Measurements from ENCODE around the gene B3GLCT.

B3GLCT gene

DNA sequence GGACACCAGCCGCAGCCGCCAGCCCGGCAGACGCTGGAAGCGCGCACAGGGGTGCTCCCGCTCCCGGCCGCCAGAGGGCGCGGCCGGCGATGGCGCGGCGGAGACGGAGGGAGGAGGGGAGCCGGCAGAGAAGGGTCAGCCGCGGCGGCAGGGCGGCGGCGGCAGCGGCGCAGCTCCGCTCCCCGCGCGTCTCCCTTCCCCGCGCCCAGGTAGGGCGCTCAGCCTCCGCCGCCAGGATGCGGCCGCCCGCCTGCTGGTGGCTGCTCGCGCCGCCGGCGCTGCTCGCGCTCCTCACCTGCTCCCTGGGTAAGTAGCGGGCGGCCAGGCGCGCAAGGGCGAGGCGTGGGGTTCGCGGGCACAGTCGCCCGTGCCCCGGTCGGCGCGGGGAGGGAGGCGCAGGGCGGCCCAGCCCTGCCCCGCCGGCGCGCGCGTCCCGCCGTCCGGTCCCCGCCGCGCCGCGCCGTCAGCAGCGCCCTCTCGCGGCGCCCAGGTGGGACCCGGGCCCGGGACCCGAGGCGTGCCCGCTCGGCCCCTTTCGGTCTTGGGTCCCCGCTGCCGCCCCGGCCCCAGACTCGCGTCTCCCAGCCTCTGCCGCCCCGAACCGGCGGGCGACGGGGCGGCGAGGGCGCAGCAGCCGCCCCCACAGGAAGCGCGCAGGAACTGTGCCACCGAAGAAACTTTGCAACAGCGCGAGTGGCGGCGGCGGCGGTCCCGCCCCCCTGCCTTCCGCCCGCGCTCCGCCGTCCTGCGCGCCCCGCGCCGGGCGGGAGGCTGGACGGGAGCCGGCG is at the start of gene B3GLCT:
TSS of gene B3GLCT (plus strand) at position 127 of the 788 bp plus-strand sequence. CDS start at position 237, 110 bp downstream.
- TF ChIP-seq, protein P1, sequence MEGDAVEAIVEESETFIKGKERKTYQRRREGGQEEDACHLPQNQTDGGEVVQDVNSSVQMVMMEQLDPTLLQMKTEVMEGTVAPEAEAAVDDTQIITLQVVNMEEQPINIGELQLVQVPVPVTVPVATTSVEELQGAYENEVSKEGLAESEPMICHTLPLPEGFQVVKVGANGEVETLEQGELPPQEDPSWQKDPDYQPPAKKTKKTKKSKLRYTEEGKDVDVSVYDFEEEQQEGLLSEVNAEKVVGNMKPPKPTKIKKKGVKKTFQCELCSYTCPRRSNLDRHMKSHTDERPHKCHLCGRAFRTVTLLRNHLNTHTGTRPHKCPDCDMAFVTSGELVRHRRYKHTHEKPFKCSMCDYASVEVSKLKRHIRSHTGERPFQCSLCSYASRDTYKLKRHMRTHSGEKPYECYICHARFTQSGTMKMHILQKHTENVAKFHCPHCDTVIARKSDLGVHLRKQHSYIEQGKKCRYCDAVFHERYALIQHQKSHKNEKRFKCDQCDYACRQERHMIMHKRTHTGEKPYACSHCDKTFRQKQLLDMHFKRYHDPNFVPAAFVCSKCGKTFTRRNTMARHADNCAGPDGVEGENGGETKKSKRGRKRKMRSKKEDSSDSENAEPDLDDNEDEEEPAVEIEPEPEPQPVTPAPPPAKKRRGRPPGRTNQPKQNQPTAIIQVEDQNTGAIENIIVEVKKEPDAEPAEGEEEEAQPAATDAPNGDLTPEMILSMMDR (IDR thresholded peaks at IDR 0.05; ENCODE audit: control insufficient read depth, insufficient read depth, low read depth, low read length, missing control alignments) = peak; percentile 61
- no peak for DNase-seq (ENCODE audit: low read depth)
- H3K4me3 ChIP-seq (ENCODE audit: control insufficient read depth, low read depth, low read length) = peak within 1 kb of the TSS; percentile 61

DNA sequence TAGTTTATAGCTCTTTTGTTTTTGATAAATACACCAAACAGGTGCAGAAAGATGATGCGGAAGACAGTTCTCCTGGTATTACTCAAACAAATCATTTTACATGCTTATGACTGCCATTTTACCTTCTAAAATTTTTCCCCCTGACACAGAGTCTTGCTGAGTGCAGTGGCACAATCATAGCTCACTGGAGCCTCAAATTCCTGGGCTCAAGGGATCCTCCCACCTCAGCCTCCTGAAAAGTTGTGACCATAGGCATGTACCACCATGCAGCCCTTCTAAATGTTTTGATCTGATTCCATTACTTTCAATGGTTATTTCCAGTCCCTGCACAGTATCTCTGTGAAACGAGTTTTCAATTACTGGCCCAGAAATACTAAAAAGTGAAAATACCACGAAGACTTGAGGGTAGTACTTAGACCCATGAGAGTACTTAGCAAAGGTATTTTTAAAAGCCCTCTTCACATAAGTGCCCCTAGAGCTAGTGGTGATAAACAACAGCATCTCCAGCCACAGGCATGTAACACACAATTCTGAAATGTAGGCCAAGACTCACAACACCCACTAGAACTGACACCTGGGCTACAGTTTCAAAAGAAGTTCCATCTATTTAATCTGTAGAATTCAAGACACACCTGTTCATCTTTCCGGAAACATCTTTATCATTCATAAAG is 49.3 kb upstream of the B3GLCT start:
- no peak overlapping the region for H3K4me3 ChIP-seq (ENCODE audit: control insufficient read depth, low read depth, low read length)
- TF ChIP-seq, protein P1 (IDR thresholded peaks at IDR 0.05; ENCODE audit: control insufficient read depth, insufficient read depth, low read depth, low read length, missing control alignments) = no peak
- no peak for DNase-seq (ENCODE audit: low read depth)

DNA sequence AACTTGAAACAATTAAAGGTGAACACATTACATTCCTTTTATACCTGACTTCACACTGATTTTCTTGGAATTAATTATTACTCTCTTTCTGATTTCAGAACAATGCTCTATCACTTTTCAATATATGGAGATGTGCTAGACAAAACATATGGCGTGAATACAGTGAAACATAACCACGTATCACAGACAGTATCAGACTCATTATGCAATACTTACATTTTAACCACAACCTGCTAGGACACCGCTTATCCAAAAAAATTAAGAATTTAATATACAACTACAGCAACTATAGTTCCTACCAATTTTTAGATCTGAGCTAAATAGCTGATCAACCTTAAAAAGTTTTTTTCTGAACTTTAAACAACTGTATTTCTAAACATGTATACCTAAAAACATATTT is 47.9 kb upstream of the B3GLCT start:
- no peak overlapping the region for H3K4me3 ChIP-seq (ENCODE audit: control insufficient read depth, low read depth, low read length)
- DNase-seq (ENCODE audit: low read depth) = no peak
- TF ChIP-seq, protein P1 (IDR thresholded peaks at IDR 0.05; ENCODE audit: control insufficient read depth, insufficient read depth, low read depth, low read length, missing control alignments) = no peak

DNA sequence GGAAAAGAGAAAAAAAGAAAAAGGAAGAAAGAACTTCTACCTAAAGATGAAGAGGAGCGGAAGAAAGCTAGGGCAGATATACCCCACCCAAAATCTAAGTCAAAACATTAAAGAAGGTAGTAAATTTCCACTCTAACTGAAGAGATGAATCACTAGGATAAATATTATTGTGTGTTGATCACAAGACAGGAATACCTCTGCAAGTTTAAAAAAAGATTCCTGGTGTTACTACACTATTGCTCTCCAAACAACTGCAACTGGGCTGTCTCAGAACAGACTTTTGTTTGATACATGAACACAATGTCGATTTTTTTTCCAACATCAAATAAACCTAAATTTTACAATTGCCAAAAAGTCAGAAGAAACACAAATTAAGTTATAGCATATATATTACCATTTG is 44.8 kb upstream of the B3GLCT start:
- TF ChIP-seq, protein P1 (IDR thresholded peaks at IDR 0.05; ENCODE audit: control insufficient read depth, insufficient read depth, low read depth, low read length, missing control alignments) = no peak
- H3K4me3 ChIP-seq (ENCODE audit: control insufficient read depth, low read depth, low read length) = no peak overlapping the region
- DNase-seq (ENCODE audit: low read depth) = no peak

DNA sequence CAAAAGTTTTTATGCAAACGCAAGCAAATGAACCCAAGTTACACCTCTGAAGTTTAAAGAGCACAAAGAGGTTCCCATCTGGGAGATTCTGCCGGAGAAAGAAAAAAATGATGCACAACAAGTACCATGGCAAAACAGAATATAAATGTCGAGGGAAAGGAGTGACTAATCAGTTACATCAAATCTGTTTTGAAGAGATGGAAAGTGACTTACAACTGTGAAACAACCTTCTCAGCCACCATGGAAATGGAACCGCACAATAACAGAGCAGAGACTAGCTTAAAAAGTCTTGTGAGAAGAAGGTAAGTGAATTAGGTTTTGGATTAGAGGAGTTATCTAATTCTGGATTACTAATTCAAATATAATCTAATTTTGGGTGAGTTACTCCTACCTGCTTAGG is 40.5 kb upstream of the B3GLCT start:
- DNase-seq (ENCODE audit: low read depth) = no peak
- TF ChIP-seq, protein P1 (IDR thresholded peaks at IDR 0.05; ENCODE audit: control insufficient read depth, insufficient read depth, low read depth, low read length, missing control alignments) = no peak
- H3K4me3 ChIP-seq (ENCODE audit: control insufficient read depth, low read depth, low read length) = no peak overlapping the region

DNA sequence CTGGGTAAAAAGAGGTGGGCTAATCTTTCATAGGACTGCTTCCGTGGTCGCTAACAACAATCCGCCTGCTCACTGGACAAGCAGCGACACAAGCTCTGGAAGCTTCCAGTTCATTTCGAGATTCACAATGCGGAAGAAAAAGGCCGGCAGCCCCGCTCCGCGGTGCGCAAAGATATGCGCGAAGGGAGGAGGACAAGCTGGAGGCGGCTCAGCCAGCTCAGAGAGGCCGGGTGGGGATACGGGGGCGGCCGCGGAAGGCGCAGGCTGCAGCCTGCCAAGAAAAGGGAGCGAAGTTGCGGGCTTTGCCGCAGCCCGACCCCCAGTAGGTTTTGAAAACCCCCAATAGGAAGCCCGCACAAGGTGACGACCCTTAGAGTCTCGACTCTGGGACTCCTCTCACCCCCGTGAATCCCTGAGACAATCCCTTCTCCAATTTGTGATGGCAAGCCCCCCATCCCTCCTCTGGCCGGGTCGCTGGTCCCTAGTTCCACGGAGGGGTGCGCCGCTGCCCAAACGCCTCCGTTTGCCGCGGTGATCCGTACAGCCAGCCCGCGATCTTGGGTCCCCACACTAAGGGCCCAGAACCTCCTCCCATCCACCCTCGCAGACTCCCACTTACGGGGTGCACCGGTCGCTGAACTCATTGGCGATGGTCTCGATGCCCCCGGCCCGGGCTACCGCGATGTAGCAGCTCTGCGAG is 38.8 kb upstream of the B3GLCT start:
- H3K4me3 ChIP-seq (ENCODE audit: control insufficient read depth, low read depth, low read length) = peak overlapping the region; percentile 98
- no peak for DNase-seq (ENCODE audit: low read depth)
- TF ChIP-seq, protein P1 (IDR thresholded peaks at IDR 0.05; ENCODE audit: control insufficient read depth, insufficient read depth, low read depth, low read length, missing control alignments) = no peak

Data from AG09309 (cell line).